NB4 (cell line): ENCODE measurements around the gene BACH2.

ENCODE experiments used
- DNase-seq: peaks from one replicate; pipeline ENCODE4 v3.0.0; 2010; ENCODE audit warnings: low read depth
- H3K4me3 ChIP-seq: one replicate; pipeline ENCODE4 v1.5.1; 2011; ENCODE audit warnings: mild to moderate bottlenecking, low read depth, low read length, moderate library complexity
- CTCF ChIP-seq: IDR thresholded peaks from one replicate; pipeline ENCODE4 v1.5.1; 2012; ENCODE audit warnings: low read depth, low read length
- MYC ChIP-seq: IDR thresholded peaks from 2 replicates; pipeline ENCODE4 v1.6.1; 2011; ENCODE audit warnings: low read depth, low read length
- POLR2A ChIP-seq: IDR thresholded peaks from 2 replicates; pipeline ENCODE4 v1.6.1; 2011; ENCODE audit warnings: mild to moderate bottlenecking; ENCODE audit not compliant: insufficient read length; ENCODE audit errors: extremely low read depth
- TF ChIP-seq, protein P1 (sequence below): IDR thresholded peaks from 2 replicates; pipeline ENCODE4 v1.6.1; 2011; ENCODE audit warnings: low read depth, low read length

The BACH2 gene

DNA sequence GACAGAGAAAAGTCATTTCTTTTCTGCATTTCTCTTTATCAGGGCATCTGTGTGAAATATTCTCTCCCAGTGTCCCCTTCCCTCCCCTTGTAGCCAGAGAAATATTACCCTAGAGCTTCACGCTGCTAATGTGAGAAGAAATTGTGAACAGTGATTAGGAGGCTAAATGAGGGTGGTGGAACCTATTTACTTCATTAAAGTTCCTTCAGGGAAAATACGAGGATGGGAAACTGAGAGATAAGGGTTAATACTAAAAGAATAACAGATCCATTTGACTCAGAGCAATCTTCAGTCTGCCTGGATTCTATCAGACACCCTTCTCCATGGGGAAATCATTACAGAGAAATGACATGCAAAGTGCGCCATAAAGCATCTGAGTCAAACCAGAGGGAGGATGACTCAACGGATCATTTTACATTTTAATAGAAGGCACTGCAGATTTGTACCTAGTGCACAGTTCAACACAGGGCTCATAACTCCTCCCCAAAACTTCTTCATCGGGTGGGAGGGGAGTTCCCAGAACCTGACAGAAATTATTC, 271.1 kb downstream of the BACH2 start:
- TF ChIP-seq, protein P1, sequence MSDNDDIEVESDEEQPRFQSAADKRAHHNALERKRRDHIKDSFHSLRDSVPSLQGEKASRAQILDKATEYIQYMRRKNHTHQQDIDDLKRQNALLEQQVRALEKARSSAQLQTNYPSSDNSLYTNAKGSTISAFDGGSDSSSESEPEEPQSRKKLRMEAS = no peak
- no peak for TF ChIP-seq MYC
- TF ChIP-seq POLR2A = no peak
- TF ChIP-seq CTCF = no peak
- H3K4me3 ChIP-seq = no peak overlapping the region
- peak; percentile 34 for DNase-seq

- H3K4me3 ChIP-seq = no peak overlapping the region
- TF ChIP-seq, protein P1 = no peak
- TF ChIP-seq CTCF (no peak), MYC (no peak), POLR2A (no peak)
- DNase-seq = no peak
Measured at GRCh38 chr6:90024633-90025032, 272.0 kb downstream of the BACH2 start.

GRCh38 chr6:90021711-90022110, 274.9 kb downstream of the BACH2 start:
- H3K4me3 ChIP-seq = no peak overlapping the region
- TF ChIP-seq, protein P1 = no peak
- no peak for TF ChIP-seq CTCF
- no peak for TF ChIP-seq POLR2A
- TF ChIP-seq MYC = no peak
- DNase-seq = no peak

- no peak overlapping the region for H3K4me3 ChIP-seq
- DNase-seq = no peak
Measured at GRCh38 chr6:90020746-90021145, 275.9 kb downstream of the BACH2 start.

GRCh38 chr6:90019216-90019615, 277.4 kb downstream of the BACH2 start:
- no peak for DNase-seq
- no peak overlapping the region for H3K4me3 ChIP-seq
- TF ChIP-seq CTCF (no peak), POLR2A (no peak), MYC (no peak)
- TF ChIP-seq, protein P1 = no peak

More at GRCh38 chr6:90020746-90021145, 275.9 kb downstream of the BACH2 start:
- TF ChIP-seq, protein P1 = no peak
- no peak for TF ChIP-seq MYC
- no peak for TF ChIP-seq CTCF
- TF ChIP-seq POLR2A = no peak

GRCh38 chr6:90015883-90016282, 280.8 kb downstream of the BACH2 start:
- TF ChIP-seq POLR2A = no peak
- TF ChIP-seq CTCF = no peak
- TF ChIP-seq MYC = no peak
- TF ChIP-seq, protein P1 = no peak
- no peak overlapping the region for H3K4me3 ChIP-seq
- no peak for DNase-seq
